SK-N-SH (cell line): ENCODE results near the gene KIF15. TPM values are rescaled to one million over a fixed set of nuclear protein-coding genes. Genes with fewer than 3 reads are reported as not detected.

ENCODE experiments used
- CTCF ChIA-PET: fragments of 300-600, 350-600 bp; formaldehyde crosslinking; extraction: SDS; loops from one replicate; lab custom pipeline; 2021; lab: Yijun Ruan, JAX
- POLR2A ChIA-PET: fragments of 350-600 bp; sonication (Branson Sonifier 250); formaldehyde crosslinking; extraction: SDS; loops from one replicate; lab custom pipeline; 2020; ENCODE audit warnings: antibody characterized with exemption, inconsistent platforms; lab: Yijun Ruan, JAX
- DNase-seq: peaks from one replicate; pipeline ENCODE4 v3.0.0; 2012
- H2AFZ ChIP-seq: fragments of 200-600 bp; sonication (generic); 2 replicates; pipeline ENCODE4 v1.8.1; 2016; ENCODE audit warnings: antibody characterized with exemption, mild to moderate bottlenecking, low read depth
- H3F3A ChIP-seq: fragments of 200-600 bp; sonication (generic); replicated peaks from 2 replicates; pipeline ENCODE3; 2016; ENCODE audit warnings: antibody characterized with exemption, mild to moderate bottlenecking; ENCODE audit not compliant: insufficient read depth
- H3K27ac ChIP-seq, 2 experiments: fragments of 200-500 bp in 1 of 2; fragments of 200-600 bp in 1 of 2; sonication (Bioruptor generic) in 1 of 2; sonication (generic), shearing (Covaris generic) in 1 of 2; 2 replicates each; pipeline versions ENCODE4 v1.5.1 to v1.6.1; 2014 to 2016; ENCODE audit warnings: low read depth in 2 of 2, inconsistent platforms in 1 of 2, low read length in 1 of 2, mild to moderate bottlenecking in 1 of 2, mixed read lengths in 1 of 2
- H3K27me3 ChIP-seq: fragments of 200-600 bp; sonication (generic), shearing (Covaris generic); 2 replicates; pipeline ENCODE4 v1.6.1; 2016; ENCODE audit warnings: mixed run types; ENCODE audit not compliant: insufficient read depth
- H3K36me3 ChIP-seq, 2 experiments: fragments of 200-500 bp in 1 of 2; fragments of 200-600 bp in 1 of 2; sonication (Bioruptor generic) in 1 of 2; sonication (generic) in 1 of 2; replicated peaks in 1 of 2; 2 replicates each; pipeline versions ENCODE3 to v1.5.1; 2014 to 2016; ENCODE audit warnings: low read length in 1 of 2, mild to moderate bottlenecking in 1 of 2; ENCODE audit not compliant: insufficient read depth in 2 of 2, control insufficient read depth in 1 of 2
- H3K4me1 ChIP-seq, 2 experiments: fragments of 200-500 bp in 1 of 2; fragments of 200-600 bp in 1 of 2; sonication (Bioruptor generic) in 1 of 2; sonication (generic), shearing (Covaris generic) in 1 of 2; 2 replicates each; pipeline versions ENCODE4 v1.5.1 to v1.6.1; 2014 to 2016; ENCODE audit warnings: low read depth in 1 of 2, low read length in 1 of 2, mixed run types in 1 of 2; ENCODE audit not compliant: insufficient read depth in 2 of 2, control insufficient read depth in 1 of 2
- H3K4me2 ChIP-seq: fragments of 200-600 bp; sonication (generic), shearing (Covaris generic); 2 replicates; pipeline ENCODE4 v1.6.1; 2017; ENCODE audit warnings: mixed run types
- H3K4me3 ChIP-seq, 2 experiments: fragments of 200-500 bp in 1 of 2; fragments of 200-600 bp in 1 of 2; sonication (Bioruptor generic) in 1 of 2; sonication (generic), shearing (Covaris generic) in 1 of 2; 2 replicates each; pipeline versions ENCODE4 v1.5.1 to v1.8.1; 2014 to 2016; ENCODE audit warnings: low read depth in 2 of 2, inconsistent platforms in 1 of 2, low read length in 1 of 2, mild to moderate bottlenecking in 1 of 2, mixed read lengths in 1 of 2, moderate library complexity in 1 of 2
- H3K79me2 ChIP-seq: fragments of 200-600 bp; sonication (generic); 2 replicates; pipeline ENCODE4 v1.8.1; 2017; ENCODE audit warnings: mild to moderate bottlenecking; ENCODE audit not compliant: insufficient read depth
- H3K9ac ChIP-seq: fragments of 200-600 bp; sonication (generic); 2 replicates; pipeline ENCODE4 v1.6.1; 2017; ENCODE audit warnings: mixed run types
- H3K9me2 ChIP-seq: fragments of 200-600 bp; sonication (generic); 2 replicates; pipeline ENCODE4 v1.6.1; 2017; ENCODE audit warnings: mixed run types
- H3K9me3 ChIP-seq: fragments of 200-600 bp; sonication (generic); 2 replicates; pipeline ENCODE4 v1.6.1; 2017; ENCODE audit warnings: mixed run types, mild to moderate bottlenecking, moderate library complexity
- H4K20me1 ChIP-seq: fragments of 200-600 bp; sonication (generic); 2 replicates; pipeline ENCODE4 v1.6.1; 2017; ENCODE audit warnings: mild to moderate bottlenecking, mixed run types; ENCODE audit not compliant: insufficient read depth
- CTCF ChIP-seq: fragments of 200-600 bp; sonication (generic); IDR thresholded peaks from 2 replicates; pipeline ENCODE4 v1.6.1; 2017; ENCODE audit warnings: antibody characterized with exemption, mild to moderate bottlenecking, moderate library complexity
- FOSL2 ChIP-seq: IDR thresholded peaks from 2 replicates; pipeline ENCODE4 v1.4.0; 2012; ENCODE audit warnings: low read depth, mild to moderate bottlenecking, moderate library complexity, borderline replicate concordance
- FOXJ3 ChIP-seq: sonication (generic); formaldehyde crosslinking; IDR thresholded peaks from 2 replicates; pipeline ENCODE4 v1.5.1; 2020; ENCODE audit warnings: mild to moderate bottlenecking, missing genetic modification reagents
- FOXM1 ChIP-seq: IDR thresholded peaks from 2 replicates; pipeline ENCODE4 v1.4.0; 2012; ENCODE audit warnings: low read depth, mild to moderate bottlenecking
- GATA2 ChIP-seq: sonication (generic); formaldehyde crosslinking; IDR thresholded peaks from 2 replicates; pipeline ENCODE4 v1.5.0; 2020; ENCODE audit warnings: mild to moderate bottlenecking, missing genetic modification reagents
- REST ChIP-seq: IDR thresholded peaks from 2 replicates; pipeline ENCODE4 v1.6.1; 2012; ENCODE audit warnings: mild to moderate bottlenecking, low read depth, low read length, moderate library complexity
- RFX5 ChIP-seq: IDR thresholded peaks from 2 replicates; pipeline ENCODE4 v1.6.1; 2012; ENCODE audit warnings: mild to moderate bottlenecking, improper control_type of control experiment, low read length
- USF1 ChIP-seq: IDR thresholded peaks from 2 replicates; pipeline ENCODE4 v1.4.0; 2012; ENCODE audit warnings: low read depth, borderline replicate concordance
- ZBTB33 ChIP-seq: IDR thresholded peaks from 2 replicates; pipeline ENCODE4 v1.4.0; 2012; ENCODE audit warnings: low read depth, borderline replicate concordance
- WGBS: methylation state at CpG from one replicate; pipeline ENCODE4 v1.1.6; 2017; ENCODE audit warnings: low lambda C conversion rate; 5-methylcytosine and 5-hydroxymethylcytosine counted together
- polyA plus RNA-seq, 3 experiments: library from polyadenylated mRNA; depleted of rRNA; stranded (reverse); fragments of >200 nt; gene quantifications; 2 replicates each; pipeline ENCODE4 v1.2.3, GENCODE V29; 2012

The KIF15 gene
- polyA plus RNA-seq, 1 of the 3 experiments (the other 2 are of a cell fraction): 2.3 TPM

- peaks cover 0 to 2% of the 10 kb centered on the region in 2 experiments; a peak in 1 of 4 replicates for H3K4me1 ChIP-seq
- H3K4me2 ChIP-seq: peak overlapping the region; percentile 80
- H3F3A ChIP-seq: peaks cover 7% of the 10 kb centered on the region
- H4K20me1 ChIP-seq: no peaks in the 10 kb centered on the region
- ChIA-PET POLR2A (interaction anchor here (0.9 to 2.0 kb wide), 5 partner anchors 16 to 215 kb away, joined by 3 to 9 read pairs (median 4); partner anchors contain the start of genes EXOSC7, ZDHHC3, ZNF501 and ZNF502), CTCF (no interaction called here)
- H3K9ac ChIP-seq: peak overlapping the region; percentile 67
- peak; percentile 15 for DNase-seq
- H3K36me3 ChIP-seq: peaks cover 2 to 37% of the 10 kb centered on the region in 2 experiments
- WGBS: 6% methylated on average over 14 of the region's 15 CpGs
- peaks cover 87% of the 10 kb centered on the region for H3K79me2 ChIP-seq
- no peaks in the 10 kb centered on the region for H3K9me2 ChIP-seq
- H2AFZ ChIP-seq: peak overlapping the region; percentile 82
- H3K27ac ChIP-seq: peak overlapping the region; percentile 53 to 55
- TF ChIP-seq RFX5: no peak
- no peak for TF ChIP-seq CTCF
- no peak for TF ChIP-seq USF1
- no peak for TF ChIP-seq FOXM1
- TF ChIP-seq ZBTB33: no peak
- TF ChIP-seq GATA2 (CRISPR knock-in tag): no peak
- no peak for TF ChIP-seq FOSL2
- TF ChIP-seq REST: no peak
- no peak for TF ChIP-seq FOXJ3 (CRISPR knock-in tag)
- H3K4me3 ChIP-seq: peak overlapping the region; percentile 84 to 88
- no peaks in the 10 kb centered on the region for H3K27me3 ChIP-seq
- H3K9me3 ChIP-seq: peaks cover 13% of the 10 kb centered on the region; the same call in 1 of the 2 replicates
Measured at GRCh38 chr3:44761101-44761423, 532 bp upstream of the KIF15 start.
